Measurements from ENCODE around the gene INTS6L.

Gene INTS6L

DNA sequence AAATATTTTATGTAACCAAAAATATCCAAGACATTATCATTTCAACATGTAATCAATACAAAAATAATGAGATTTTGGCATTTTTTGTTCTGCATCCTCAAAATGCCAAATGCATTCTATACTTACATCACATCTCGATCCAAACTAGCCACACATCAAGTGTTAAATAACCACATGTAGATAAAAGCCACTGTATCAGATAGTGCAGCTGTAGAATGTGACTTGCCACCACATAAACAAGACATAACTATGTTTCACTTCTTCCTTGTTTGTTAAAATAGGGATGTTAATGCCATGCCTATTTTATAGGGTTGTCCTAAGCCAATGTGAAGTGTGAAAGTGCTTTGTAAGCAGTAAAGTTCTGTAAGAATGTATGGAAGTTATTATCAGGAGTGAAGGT is 20.9 kb downstream of the INTS6L start:
- no peak overlapping the region for H3K4me3 ChIP-seq (ENCODE audit: insufficient read depth, low read length, poor library complexity, severe bottlenecking)
- no peak for TF ChIP-seq EZH2phosphoT487 (conservative IDR thresholded peaks at IDR 0.05; ENCODE audit: low read length)
- TF ChIP-seq, protein P1, sequence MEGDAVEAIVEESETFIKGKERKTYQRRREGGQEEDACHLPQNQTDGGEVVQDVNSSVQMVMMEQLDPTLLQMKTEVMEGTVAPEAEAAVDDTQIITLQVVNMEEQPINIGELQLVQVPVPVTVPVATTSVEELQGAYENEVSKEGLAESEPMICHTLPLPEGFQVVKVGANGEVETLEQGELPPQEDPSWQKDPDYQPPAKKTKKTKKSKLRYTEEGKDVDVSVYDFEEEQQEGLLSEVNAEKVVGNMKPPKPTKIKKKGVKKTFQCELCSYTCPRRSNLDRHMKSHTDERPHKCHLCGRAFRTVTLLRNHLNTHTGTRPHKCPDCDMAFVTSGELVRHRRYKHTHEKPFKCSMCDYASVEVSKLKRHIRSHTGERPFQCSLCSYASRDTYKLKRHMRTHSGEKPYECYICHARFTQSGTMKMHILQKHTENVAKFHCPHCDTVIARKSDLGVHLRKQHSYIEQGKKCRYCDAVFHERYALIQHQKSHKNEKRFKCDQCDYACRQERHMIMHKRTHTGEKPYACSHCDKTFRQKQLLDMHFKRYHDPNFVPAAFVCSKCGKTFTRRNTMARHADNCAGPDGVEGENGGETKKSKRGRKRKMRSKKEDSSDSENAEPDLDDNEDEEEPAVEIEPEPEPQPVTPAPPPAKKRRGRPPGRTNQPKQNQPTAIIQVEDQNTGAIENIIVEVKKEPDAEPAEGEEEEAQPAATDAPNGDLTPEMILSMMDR (IDR thresholded peaks at IDR 0.05; ENCODE audit: insufficient read depth, low read length, poor library complexity, severe bottlenecking) = no peak
- H3K36me3 ChIP-seq (ENCODE audit: low read length) = no peaks in the 10 kb centered on the region
- H3K9ac ChIP-seq (ENCODE audit: low read length) = no peak overlapping the region
- no peaks in the 10 kb centered on the region for H3K9me3 ChIP-seq (ENCODE audit: insufficient read depth, low read length)
- H3K27me3 ChIP-seq (ENCODE audit: low read length) = no peaks in the 10 kb centered on the region
- no peak overlapping the region for H2AFZ ChIP-seq (ENCODE audit: low read depth, low read length, severe bottlenecking)
- no peak overlapping the region for H3K27ac ChIP-seq (ENCODE audit: low read depth, low read length)
- H3F3A ChIP-seq (ENCODE audit: insufficient read depth) = no peaks in the 10 kb centered on the region
- H3K4me2 ChIP-seq (ENCODE audit: low read depth, low read length, poor library complexity, severe bottlenecking) = no peak overlapping the region
- H3K9me2 ChIP-seq (replicated peaks; ENCODE audit: insufficient read depth, low read length) = no peaks in the 10 kb centered on the region
- H4K20me1 ChIP-seq (ENCODE audit: low read depth, low read length) = no peaks in the 10 kb centered on the region
- peaks cover 23% of the 10 kb centered on the region; the same call in 1 of the 2 replicates for H3K79me2 ChIP-seq (ENCODE audit: insufficient read depth, low read length)

DNA sequence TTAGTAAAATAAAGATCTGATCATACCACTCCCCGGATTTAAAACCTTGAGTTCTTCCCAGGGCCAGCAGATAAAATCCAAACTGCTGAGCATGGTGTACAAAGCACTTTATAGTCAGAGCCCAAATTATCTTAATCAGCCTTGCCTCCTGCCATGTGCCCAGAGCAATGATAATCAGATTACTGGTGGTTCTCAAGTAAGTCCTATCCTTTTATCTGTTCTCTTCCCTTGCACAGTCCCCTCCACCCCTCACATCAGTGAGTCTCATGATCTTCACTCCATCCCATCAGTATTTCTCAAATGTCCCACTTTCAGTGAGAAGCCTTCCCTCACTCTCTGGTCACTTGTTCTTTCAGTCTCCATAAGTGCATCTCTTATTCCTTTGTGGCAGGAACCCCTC is 22.7 kb downstream of the INTS6L start:
- Histone ChIP-seq H3K36me3 (ENCODE audit: low read length) (no peaks in the 10 kb centered on the region; the same call in 1 of the 2 replicates), H3K27me3 (ENCODE audit: low read length) (no peaks in the 10 kb centered on the region), H3K9me3 (ENCODE audit: insufficient read depth, low read length) (no peaks in the 10 kb centered on the region), H3K27ac (ENCODE audit: low read depth, low read length) (no peak overlapping the region), H3F3A (ENCODE audit: insufficient read depth) (no peaks in the 10 kb centered on the region), H4K20me1 (ENCODE audit: low read depth, low read length) (no peaks in the 10 kb centered on the region), H3K9me2 (replicated peaks; ENCODE audit: insufficient read depth, low read length) (no peaks in the 10 kb centered on the region), H3K9ac (ENCODE audit: low read length) (no peak overlapping the region), H2AFZ (ENCODE audit: low read depth, low read length, severe bottlenecking) (no peak overlapping the region), H3K4me2 (ENCODE audit: low read depth, low read length, poor library complexity, severe bottlenecking) (peak overlapping the region; percentile 57), H3K4me3 (ENCODE audit: insufficient read depth, low read length, poor library complexity, severe bottlenecking) (no peak overlapping the region), H3K79me2 (ENCODE audit: insufficient read depth, low read length) (peaks cover 16% of the 10 kb centered on the region; the same call in 1 of the 2 replicates)
- no peak for TF ChIP-seq EZH2phosphoT487 (conservative IDR thresholded peaks at IDR 0.05; ENCODE audit: low read length)
- TF ChIP-seq, protein P1 (IDR thresholded peaks at IDR 0.05; ENCODE audit: insufficient read depth, low read length, poor library complexity, severe bottlenecking) = no peak

DNA sequence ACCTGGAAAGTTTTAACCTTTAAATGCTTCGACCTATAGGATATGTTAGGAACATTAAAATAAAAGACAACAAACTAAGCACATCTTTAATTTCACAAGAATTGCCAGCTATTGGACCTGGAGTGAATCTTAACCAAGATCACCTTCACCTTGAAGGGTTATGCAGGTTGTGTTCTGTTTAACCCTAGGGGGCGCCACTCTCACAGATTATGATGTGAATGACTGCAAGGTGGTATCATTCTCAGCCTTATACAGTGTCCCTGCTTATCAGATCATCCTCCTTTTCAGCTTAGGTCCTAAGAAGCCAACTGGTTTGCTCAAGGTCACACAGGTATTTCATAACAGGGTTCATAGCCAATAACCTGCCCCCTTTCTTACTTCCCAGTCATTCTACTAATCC is 23.5 kb downstream of the INTS6L start:
- peak overlapping the region; percentile 57 for H3K4me2 ChIP-seq (ENCODE audit: low read depth, low read length, poor library complexity, severe bottlenecking)
- peak overlapping the region; percentile 74 for H2AFZ ChIP-seq (ENCODE audit: low read depth, low read length, severe bottlenecking)
- H3K9me3 ChIP-seq (ENCODE audit: insufficient read depth, low read length) = no peaks in the 10 kb centered on the region
- peak overlapping the region; percentile 64 for H3K27ac ChIP-seq (ENCODE audit: low read depth, low read length)
- H3F3A ChIP-seq (ENCODE audit: insufficient read depth) = no peaks in the 10 kb centered on the region
- no peaks in the 10 kb centered on the region for H4K20me1 ChIP-seq (ENCODE audit: low read depth, low read length)
- no peaks in the 10 kb centered on the region for H3K27me3 ChIP-seq (ENCODE audit: low read length)
- TF ChIP-seq EZH2phosphoT487 (conservative IDR thresholded peaks at IDR 0.05; ENCODE audit: low read length) = no peak
- TF ChIP-seq, protein P1 (IDR thresholded peaks at IDR 0.05; ENCODE audit: insufficient read depth, low read length, poor library complexity, severe bottlenecking) = peak; percentile 37
- peaks cover 16% of the 10 kb centered on the region; the same call in 1 of the 2 replicates for H3K79me2 ChIP-seq (ENCODE audit: insufficient read depth, low read length)
- peak overlapping the region; percentile 34; the same call in 1 of the 2 replicates for H3K9ac ChIP-seq (ENCODE audit: low read length)
- H3K36me3 ChIP-seq (ENCODE audit: low read length) = no peaks in the 10 kb centered on the region; the same call in 1 of the 2 replicates
- no peaks in the 10 kb centered on the region for H3K9me2 ChIP-seq (replicated peaks; ENCODE audit: insufficient read depth, low read length)
- no peak overlapping the region for H3K4me3 ChIP-seq (ENCODE audit: insufficient read depth, low read length, poor library complexity, severe bottlenecking)
